Cerebellar cortex (tissue), 1 donor: ENCODE data around the gene PDIA5.

ENCODE experiments used
- DNase-seq: peaks from one replicate; pipeline ENCODE4 v3.0.0-alpha.2; 2015; ENCODE audit warnings: low spot score

PDIA5 gene

DNA sequence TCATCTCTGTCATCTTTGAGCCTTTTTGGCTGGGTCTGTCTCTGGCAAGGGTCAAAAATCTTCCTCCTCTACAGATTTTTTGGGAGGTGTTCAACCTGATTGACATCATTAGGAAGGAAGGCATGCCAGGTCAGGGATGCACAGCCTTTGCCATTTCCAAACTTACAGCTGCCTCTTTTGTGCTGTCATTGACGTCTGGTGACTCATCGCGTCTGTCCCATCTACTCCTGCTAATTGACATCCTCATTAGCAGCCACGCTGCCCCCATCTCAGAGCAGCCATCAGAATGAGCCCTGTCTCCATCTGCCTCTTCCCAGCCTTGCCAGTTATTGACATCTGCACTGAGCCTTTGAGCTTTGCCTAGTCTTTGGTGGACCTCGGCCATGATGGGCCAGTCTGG lies 53.0 kb downstream of the PDIA5 start:
- DNase-seq = no peak

DNA sequence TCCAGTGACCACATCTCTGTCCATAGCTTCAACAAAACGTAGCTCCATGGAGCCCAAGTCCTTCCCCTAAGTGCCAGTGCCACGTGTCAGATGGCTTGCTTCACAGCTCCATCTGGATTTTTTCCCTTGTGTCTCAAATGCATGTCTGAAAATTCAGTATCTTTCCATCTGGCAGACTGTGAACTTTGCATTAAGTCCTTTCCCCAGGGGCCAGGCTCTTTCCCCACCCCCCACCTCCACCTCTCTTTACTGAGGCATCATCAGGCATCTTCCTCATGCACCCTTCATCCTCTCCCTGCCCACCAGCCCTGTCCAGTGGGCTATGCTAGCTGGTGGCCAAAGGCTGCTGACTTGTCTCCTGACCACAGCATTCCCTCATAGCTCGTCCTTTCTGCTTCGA lies 53.7 kb downstream of the PDIA5 start:
- DNase-seq = no peak

DNA sequence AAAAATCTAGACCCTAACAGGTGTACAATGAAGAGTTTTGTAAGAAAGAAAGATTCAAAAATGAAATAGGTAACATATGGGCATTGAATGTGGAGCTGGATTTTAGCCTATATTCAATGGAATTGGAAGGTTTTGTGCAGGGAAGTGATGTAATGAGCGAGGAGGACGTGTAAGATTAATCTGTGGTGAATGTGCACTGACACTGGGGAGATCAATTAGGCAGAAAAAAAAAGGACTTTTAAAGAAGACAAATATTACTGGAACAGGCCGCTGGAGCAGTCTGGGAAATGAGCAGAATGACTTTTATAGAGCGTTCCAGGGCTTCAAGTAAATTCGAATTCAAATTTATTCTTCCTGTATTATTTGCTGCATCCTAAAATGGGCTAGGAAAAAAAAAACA lies 55.2 kb downstream of the PDIA5 start:
- DNase-seq = no peak

DNA sequence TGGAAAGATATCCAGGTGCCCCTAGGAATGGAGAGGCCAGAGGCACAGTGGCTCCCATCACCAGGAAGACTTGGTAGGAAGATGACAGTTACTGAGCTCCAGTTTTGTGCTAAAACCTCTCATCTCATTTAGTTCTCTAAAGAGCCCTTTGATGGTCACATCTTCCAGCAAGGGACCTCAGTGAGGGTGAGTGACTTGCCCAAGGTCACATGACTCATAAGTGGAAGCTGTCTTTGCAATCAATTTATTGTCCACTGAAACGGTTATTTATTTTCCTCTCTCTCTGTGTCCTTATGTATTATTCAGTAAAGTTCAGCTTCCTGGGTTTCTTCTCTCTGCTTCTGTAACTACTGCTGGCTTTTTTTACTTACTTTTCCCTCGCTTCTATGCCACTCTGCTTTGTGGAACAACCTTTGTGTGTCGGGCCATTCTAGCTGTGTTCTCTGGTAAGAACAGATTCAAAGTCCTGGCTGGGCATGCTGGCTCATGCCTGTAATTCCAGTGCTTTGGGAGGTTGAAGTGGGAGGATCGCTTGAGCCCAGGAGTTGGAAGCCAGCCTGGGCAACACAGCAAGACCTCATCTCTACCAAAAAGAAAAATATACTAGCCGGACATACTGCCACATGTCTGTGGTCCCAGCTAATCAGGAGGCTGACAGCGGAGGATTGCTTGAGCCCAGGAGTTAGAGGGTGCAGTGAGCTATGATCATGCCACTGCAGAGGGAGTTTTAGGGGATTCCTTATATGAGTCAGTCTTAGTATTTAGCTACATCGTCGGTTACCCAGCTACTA lies 55.9 kb downstream of the PDIA5 start:
- no peak for DNase-seq

DNA sequence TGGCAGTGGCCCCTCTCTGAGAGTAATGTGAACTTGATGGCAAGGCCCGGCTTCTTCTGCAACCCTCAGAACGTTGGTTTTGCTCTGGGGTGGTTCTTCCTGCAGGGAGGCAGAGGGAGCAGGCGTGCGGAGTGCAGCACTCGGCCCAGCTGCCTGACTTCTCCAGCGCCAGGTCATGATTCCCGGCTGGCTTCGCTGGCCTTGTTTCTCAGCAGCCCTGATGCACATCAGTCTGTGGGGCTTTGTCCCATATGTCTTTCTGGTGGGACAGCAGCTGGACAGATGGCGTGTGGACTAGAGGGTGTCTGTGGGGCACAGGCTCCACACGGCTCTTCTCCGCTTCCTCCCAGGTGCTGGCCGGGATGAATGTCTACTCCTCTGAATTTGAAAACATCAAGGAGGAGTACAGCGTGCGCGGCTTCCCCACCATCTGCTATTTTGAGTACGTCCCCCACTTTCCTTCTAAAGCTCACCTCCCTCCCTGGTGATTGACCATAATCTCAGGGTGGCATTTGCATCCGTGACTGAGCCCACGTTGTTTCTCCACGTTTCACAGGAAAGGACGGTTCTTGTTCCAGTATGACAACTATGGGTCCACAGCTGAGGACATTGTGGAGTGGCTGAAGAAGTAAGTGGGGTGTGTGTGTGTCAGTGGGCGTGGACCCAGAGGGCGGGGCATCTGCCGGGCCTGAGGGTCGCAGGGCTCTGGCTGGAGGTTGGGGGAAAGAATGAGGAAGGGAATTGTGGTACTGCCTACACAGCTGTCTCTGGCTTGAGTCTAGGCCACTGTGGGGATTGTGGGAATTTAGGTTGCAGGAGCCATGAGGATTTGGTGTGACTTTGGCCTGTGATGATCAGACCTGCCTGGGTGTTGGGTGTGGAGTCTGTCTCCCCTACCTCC lies 57.1 kb downstream of the PDIA5 start:
- DNase-seq = no peak

DNA sequence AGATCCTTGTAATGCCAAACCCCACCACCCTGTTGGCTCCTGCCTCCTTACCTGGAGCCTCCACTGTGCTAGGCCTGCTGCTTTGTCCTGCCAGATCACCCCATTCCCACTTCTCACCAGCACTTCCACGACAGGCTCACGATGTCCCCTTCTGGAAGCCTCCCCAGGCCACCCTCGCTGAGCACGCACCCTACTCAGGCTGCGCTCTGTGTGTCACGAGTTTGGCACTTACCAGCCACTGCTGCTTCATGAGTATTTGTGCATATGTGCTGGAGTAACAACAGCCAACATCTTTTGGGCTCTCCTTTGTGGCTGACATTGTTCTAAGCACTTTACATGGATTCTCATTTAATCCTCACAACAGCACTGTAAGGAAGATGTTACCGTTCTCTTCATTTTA lies 58.1 kb downstream of the PDIA5 start:
- no peak for DNase-seq

DNA sequence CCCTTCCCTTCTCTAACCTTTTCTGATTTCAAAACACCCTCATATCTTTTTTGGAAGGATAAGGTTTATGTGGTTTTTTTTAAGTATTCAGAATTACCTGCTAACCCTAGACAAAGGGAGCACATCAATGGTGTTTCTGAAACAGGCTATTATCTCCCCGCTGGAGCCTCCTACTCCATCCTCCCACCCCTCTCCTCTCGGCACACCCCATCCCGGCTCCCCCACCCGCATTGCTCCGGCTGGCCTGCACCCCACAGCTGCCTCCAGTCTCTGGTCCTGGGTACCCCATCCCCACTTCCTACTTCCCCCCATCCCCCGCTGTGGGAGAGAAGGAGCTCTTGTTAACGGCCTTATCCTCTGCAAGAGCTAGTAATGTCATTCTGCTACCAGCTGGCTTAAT lies 59.2 kb downstream of the PDIA5 start:
- no peak for DNase-seq

DNA sequence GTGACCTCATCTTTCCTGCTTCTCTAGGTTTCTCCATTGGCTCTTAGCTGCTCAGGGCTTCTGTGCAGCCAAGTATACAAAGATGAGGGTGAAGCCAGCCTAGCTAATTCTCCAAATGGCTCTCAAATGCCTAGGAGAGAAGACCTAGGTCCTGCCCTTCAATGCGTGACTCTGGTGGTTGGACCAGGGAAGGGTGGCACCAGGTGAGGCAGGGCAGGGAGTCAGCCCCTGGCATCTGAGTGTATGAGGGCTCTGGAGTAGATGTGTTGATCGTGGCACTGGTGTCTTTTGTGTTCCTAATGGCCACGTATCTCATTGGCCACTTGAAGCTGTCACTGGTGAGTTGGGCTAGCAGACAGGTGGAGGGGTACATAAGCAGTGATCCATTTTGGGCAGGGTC lies 59.8 kb downstream of the PDIA5 start:
- no peak for DNase-seq

DNA sequence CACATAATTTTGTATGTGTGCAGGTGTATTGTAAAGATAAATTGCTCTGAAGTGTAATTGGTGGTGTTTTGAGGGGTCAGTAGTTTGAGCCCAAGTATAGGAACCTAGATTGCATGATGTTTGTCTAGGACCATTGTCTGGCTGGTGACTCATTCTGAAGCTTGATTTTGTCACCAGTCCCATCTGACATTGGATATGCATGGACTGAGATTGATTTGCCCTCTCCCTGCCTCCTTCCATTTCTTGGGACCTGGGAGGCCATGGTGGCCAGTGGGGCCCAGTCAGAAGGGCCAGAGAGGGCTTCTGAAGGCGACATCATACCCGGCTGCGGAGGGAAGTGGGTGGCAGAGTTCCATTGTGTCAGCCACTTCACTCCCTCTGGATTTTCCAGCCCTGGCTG lies 62.3 kb downstream of the PDIA5 start:
- no peak for DNase-seq

DNA sequence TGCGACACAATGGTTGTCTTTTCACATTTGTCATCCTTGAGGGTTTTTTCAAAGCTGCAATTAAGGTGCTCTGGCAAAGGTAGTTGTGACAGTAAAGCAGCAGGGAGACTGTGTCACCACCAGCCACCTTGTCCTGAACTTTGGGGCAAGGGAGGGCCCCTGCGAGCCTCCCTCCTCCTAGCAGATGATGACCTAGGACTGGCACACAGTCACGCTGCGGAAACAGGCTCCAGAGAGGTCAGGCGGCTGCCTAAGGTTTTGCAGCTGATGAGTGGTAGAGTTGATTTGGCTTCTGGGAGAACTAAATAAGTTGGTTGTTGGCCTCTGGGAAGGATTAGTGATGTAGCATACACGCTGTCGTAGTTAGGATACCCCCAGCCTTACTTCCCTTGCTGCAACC lies 62.7 kb downstream of the PDIA5 start:
- no peak for DNase-seq

DNA sequence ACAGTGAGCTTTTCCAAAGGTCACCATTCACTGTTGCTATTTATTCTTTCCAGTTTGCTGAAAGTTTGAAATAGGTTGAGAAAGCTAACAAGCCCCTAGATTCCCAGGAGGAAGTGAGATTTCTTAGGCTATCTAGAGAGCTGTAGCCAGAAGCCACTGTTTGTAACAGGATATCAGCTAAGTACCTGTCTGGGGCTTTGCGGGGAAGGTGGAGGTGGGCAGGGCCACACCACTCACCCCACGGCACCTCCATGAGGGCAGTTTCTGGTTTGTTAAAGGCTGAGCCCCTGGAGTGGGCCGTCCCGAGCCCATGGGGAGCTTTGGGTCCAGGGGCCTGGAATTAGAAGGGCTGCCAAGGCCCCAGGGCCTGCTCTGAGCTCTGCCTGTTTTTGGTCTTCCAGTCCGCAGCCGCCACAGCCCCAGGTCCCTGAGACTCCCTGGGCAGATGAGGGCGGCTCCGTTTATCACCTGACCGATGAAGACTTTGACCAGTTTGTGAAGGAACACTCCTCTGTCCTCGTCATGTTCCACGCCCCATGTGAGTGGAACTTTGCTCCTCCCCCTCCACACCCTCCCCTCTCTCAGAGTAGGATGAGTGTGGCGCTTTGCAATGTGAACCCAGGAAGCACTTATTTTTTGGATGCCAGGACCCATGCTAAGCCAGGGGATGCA lies 63.4 kb downstream of the PDIA5 start:
- no peak for DNase-seq

DNA sequence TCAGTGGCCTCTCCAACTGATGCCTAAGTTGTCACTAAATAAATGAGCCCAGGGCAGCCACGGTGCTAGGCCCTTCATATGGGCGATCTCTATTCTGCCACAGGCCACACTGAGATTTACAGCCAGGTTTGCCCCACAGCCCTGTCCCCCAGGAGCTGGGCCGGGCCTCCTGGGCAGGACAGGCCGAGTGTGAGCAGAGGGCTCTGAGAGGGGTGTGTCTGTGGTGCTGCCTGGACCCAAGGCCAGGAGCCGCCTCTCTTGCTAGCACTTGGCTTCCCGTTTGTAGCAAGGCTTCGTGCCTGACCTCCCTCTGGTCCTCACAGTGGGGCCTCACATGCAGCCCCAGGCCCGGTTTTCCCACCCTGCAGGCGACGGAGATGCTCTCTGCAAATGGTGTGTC lies 67.8 kb downstream of the PDIA5 start:
- DNase-seq = no peak

DNA sequence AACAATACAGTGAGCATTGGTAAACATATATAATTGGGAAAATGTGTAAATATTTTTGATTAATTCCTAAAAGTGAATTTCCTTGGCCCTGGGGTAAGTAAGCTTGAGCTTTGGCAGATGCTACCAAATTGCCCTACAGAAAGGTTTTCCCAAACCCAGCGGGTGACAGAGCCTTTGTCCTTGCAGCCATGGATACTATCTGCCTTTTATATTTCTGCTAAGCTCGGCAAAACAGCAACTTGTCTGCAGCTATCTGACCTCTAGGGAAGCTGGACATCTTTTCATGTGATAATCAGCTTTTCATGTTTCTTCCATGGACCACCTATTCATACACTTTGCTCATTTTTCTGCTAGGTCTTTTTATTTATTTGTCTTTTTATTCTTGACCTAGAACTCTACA lies 70.2 kb downstream of the PDIA5 start:
- no peak for DNase-seq

DNA sequence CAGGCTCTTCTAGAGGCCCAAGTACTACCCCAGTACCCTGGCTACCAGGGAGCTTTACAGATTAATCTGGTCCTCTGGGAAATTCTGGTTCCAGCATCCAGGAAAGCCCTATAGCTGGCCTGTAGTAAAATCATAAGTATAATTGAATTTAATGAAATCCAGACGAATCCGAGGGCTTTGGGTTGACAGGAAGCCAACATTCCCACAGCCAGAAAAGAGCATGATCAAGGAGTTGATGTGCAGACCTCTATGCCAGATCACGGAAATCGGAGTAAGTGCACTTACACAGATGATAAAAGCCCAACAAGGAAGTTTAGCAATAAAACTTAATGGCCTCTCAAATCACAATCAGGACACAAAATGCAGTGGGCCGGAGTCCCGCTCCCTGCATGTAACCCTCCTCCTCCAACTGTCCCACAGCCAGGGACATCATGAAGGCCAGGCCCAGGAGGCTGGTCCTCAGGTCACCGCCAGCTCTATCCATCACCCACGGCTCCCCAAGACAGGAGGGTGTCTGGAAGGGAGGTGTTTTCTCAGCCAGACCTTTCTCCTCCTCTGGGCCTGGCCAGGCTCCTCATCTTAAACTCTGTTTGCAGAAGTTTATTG lies 72.1 kb downstream of the PDIA5 start:
- DNase-seq = no peak

DNA sequence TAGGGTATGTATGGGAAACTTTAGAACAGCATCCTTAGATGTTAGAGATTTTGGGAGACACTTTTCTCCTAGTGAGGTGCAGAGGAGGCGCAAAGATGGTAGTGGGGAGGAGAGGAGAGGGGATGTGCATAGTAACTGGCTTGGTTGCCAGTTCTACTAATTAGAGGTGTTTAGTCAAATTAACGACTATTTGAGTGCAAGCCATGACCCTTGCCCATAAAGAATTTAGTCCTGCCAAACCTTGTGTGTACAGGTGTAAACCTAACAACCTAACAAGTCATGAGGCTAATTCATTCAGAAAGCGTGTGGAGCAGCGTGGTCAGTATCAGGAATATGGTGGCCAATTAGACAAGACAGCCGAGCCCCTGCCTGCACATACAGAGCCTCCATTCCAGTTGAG lies 72.7 kb downstream of the PDIA5 start:
- DNase-seq = no peak

DNA sequence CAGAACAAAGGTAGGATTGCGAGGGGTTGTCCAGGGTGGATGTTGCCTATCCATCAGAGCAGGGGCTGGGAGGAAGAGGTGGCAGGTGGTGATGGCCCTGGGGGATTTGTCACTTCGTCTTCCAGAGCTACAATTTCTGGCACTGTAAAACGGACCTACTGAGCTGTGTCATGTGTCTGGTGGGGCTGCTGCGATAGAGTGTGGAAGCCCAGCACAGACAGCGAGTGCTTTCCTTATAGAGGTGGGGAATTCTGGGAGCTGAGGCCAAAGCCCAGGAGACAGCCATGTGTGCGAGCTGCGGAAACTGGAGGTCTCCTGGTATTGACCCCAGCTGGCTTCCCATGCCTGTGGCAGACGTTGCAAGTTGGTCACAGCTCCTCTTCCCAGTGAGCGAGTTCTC lies 73.7 kb downstream of the PDIA5 start:
- DNase-seq = no peak

DNA sequence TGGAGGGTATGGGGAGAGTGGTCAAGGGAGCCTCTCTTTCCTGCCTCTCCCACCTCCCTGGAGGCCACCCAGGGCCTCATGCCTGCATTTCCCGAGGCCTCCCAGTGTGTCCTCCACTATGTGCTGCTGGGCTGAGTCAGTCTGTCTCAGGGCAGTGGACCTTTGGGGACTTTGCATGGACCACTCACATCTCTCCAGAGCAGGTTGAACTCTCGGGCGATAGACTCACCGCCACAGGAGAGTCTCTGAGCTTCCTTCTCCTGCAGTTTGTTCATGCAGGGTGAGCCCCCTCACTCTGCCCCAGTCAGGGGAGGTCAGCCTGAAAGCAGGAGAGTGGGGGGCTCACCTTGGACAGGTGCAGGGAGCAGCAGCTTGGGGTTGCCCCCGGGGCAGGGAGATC lies 74.5 kb downstream of the PDIA5 start:
- DNase-seq = no peak

DNA sequence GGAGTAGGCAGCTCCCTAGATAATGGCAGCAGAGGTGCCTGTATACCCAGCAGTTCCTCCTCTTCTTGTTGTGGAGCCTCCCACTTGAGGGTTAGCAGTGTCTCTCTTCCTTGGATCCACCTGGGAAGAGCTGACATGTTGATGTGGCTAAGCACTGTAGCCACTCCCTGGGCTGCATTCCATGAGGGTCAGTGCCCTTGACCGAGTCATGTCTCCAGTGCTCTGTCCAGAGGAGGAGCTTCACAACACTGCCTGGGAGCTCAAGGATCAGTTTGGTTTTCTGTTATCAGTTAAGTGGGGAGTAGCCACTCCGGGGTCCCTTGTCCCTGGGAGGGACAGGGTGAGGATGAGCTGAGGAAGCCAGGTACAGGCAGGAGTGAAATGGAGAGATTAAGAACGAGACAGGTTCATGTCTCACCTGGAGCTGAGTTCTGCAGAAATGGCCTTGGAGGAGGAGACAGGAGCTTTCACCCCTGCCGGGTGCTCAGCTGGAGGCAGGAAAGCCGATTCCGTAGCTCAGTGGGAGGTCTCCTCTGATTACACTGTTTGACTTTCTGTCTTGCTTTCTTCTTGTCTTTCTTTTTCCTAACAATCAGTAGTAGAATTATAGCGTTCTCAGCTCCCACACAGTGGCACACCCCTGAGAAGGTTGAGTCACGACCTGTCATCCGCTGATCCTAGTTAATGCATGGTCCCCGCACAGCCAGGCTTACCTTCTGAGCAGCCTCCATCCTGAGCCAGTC lies 77.0 kb downstream of the PDIA5 start:
- DNase-seq = no peak

DNA sequence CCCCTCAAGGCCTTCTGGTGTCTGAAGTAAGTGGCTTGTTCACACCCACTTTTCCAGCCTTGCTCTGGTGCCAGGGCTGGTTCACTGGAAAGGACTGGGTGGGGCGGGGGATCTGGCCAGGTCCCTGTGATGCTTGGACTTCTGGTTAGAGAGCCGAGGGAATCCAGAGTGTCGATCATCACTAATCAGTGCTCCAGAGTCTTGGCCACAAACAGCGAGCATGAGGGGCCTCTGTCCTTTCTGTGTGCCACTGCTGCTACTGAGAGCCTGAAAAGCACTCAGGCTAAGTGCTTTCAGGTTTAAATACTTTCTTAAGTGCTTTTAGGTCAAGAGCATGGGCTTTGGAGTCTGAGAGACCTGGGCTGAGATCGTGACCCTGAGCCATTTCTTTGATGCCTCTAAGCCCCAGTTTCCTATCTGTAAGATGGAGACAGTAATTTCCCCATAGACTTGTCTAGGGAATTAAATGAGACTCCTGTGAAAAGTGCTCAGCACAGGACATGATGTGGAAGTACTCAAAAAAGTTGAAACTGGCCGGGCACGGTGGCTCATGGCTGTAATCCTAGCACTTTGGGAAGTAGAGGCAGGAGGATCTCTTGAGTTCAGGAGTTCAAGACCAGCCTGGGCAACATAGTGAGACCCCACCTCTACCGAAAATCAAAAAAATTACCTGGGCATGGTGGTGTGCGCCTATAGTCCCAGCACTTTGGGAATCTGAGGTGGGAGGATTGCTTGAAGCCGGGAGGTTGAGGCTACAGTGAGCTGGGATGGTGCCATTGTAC lies 81.1 kb downstream of the PDIA5 start:
- DNase-seq = no peak

DNA sequence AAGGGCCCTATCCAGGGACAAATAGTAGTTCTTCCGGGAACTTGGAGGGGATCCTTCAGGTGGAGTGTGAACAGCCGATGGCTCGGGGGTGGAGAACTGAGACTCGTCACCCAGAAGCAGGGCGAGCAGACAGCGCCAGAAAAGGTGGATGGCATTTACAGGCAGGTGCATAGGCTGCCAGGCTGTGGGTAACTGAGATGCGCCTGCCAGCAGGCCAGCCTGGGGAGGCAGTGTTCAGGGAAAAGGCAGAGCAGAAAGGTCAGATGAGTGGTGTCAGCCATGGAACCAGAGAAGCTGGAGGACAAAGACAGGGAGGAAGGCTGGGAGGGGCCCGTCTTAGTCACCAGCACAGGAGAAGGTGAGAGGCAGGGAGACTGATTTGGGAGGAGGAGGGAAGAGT lies 81.9 kb downstream of the PDIA5 start:
- no peak for DNase-seq

DNA sequence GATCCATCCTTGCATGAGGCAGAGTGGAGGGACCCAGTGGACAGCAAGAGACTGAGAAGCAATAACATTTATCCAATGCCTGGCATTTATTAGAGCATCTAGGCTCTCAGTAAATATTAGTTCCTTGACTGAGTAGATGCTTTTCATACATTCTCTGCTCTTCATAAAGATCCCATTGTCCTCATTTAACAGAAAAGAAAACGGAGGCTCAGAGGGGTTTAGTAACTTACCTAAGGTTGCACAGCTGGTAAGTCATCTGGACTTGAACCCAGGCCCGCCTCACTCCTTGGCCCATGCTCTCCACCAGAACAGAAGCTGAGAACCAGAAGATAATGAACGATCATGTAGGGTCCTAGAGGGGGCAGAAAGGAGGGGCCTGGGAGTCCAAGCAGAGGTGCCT lies 82.7 kb downstream of the PDIA5 start:
- no peak for DNase-seq
